ENCODE data around the gene SLC35B3. TPM values are rescaled to one million over a fixed set of nuclear protein-coding genes. Genes with fewer than 3 reads are reported as not detected.
"Not testable (repeated sequence)": the region's sequence is repeated elsewhere in the genome, so short reads cannot be mapped to it uniquely, and the experiment has no call there.

SLC35B3 gene
- 11.0 and 12.4 TPM in 2 replicates for total RNA-seq

DNA sequence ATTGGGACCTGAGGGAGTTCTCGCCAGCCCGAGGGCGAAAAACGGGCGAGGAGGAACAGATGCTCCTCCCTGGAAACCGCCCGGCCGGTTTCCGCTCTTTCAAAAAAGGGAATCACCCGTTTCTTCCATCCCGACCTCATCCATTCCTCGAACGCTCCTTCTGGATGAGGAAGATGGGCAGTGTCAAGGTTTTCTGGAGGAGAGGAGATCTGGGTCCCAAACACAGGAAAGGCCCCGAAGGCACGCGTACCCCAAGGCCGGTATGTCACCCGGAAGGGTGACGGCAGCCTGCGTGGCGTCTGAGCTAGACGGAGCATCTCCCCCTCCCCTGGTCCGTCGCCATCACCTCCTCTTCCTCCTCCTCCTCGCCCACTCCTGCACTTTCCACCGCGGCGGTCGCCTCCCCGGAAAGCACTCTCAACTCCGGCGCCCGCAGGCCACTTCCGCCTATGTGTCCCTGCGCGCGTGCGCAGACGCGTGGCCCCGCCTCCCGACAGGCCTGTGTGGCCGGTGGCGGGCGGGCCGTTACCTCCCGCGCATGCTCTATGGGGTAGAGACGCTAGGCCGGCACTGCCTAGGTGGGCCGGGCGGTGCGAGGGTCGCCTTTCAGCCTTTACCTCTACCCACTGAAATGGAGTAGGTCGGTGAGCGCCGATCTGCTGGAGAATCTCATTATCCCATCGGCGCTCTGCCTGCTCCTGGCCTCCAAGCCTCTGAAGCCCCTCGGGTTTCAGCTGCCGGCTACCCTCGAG is at the start of gene SLC35B3:
Gene SLC35B3 (minus strand): TSS at position 453 of the 752 bp plus-strand sequence.
- intact Hi-C loops (cut with micrococcal nuclease) = loop anchor here (1.0 to 5.0 kb wide), 6 partner anchors 333 to 1969 kb away; partner anchors contain the start of genes BLOC1S5, EEF1E1, SNRNP48 and TXNDC5

DNA sequence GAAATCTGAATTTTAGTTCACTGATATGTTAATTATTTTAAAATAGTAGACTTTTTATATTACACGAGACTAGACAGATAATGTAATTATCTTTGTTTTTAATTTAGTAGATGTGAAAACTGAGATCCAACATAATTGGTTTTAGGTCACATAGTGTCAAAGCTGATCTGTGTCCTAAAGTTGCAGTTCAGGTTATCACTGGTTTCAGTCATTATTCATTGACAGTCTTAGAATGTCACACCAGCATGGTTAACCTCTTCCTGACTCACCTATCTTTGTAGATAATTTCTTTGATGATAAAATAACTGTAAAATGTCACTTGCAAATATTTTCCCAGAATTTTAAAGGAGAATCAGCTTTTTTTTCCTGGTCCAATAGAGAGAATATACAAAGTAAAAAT is 48.3 kb upstream of the SLC35B3 start:
- intact Hi-C loops (cut with micrococcal nuclease) = no loop called here

DNA sequence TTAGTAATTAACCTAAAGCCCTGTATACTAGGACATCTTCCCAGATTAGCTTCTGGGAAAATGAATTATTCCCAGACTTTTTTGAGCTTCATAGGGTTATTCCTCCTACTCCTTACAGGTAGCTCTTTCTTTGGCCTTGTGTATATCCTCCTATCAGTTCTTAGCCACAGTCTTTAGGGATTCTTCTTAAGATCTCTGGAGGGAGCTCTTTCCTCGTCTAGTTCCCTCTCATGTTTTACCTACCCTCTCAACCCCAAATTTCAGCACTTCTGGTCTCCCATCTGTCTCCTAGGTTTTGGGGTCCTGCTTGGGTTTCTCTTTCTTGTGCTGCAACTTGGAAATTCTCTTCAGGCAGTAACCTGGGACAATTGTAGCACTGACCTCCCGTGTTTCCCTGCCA is 46.4 kb upstream of the SLC35B3 start:
- intact Hi-C loops (cut with micrococcal nuclease) = no loop called here

DNA sequence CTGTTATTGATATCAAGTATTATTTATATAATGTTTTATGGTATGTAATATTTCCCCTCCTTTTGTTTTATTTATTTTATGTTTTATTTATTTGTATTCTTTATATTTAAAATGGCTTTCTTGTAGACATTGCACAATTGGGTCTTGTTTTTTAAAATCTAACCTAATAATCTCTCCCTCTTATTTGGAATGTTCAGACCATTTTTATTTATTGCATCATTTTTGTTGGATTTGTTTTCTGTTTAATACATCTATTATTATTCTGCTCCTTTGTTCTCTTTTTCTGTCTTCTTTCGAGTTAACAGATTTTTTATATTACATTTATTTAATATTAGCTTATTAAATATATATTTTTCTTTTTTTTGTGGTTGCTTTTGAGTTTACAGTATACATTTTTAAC is 43.1 kb upstream of the SLC35B3 start:
- intact Hi-C loops (cut with micrococcal nuclease) = no loop called here

DNA sequence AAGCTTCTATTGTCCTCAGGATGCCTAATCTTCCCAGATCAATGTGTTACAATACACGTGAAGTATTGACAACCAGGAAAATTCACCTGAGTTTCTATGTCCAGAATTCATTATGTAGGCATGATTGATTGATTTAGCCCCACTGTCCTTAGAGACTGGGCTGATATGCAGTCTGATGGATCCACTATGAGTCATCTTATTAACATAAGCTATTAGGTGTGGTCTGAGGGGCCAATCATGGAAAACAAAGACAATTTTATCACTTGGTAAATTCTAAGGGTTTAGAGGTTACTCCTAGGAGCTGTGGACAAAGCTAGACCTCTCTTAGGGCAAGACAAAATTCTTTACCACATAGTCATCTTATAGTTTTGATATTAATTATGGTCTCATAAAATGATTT is 41.3 kb upstream of the SLC35B3 start:
- intact Hi-C loops (cut with micrococcal nuclease) = no loop called here

DNA sequence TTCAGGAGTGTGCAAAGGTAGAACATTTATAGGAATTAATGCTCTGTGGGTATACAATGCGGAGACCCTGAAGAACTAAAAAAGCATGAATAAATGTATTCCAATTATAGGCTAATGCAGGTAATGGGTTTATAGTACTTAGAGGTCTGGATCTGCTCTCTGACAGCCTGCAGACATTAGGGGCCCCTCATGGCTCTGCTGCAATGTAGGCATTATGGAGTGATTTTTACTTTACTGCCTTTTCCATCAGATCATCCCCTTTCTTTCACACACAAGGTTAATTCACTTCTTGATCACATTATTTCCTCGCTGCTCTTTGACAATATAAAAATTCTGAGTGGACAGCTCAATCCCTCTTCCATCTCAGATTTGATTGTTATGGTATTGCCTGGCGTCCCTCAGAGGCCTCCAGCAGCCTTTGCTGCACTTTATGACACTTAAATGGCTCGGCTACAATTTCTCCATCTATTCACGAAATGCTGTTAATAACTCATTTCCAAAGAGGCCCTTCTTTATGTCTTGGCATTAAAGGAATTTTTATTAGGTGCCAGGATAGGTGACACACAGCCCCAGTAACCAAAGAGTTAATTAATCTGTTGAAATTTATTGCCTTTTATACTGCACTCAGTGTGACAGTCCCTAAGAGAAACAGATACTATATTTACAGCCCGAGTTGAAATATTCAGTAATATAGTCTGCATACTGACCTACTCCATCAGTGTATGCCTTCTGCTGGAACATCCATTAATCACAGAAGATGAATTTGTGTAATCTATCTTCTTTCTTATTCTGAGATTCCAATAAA is 33.4 kb upstream of the SLC35B3 start:
- intact Hi-C loops (cut with micrococcal nuclease) = no loop called here

DNA sequence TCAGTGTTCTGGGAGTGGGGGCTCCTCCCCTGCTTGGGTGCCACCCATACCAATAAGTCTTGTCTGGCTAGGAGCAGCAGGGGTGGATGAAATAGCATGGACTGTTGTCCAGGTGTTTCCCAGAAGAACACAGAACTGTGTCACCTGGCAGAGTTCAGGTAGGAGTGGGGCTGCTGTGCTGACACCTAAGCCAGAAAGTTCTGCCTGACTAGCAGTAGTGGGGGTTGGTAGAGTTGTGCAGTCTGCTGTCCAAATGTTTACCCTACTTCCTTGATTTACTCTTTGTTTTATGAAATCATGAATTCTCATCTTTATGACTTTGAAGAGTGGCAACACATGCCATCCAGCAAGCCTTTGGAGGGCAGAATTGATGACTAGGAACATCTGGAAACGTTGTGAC is 27.3 kb upstream of the SLC35B3 start:
- intact Hi-C loops (cut with micrococcal nuclease) = no loop called here

DNA sequence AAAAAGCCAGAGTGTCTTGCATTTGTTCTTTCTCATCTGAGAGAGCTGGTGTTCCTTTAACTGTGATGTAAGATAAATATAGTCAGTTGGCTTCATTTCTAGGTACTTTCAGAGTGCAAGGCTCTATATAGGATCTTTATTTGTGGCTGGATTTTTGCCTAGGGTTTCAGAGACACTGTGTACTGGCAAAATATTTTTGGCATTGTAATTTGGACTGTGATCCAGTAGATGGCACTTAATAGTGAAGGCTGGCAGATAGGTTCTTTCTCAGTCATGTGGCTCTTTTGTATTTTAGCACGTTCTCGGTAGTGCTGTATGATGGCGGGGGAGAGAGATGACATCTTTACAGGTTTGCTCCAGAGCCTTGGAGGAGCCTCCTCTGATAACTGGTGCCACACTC is 26.8 kb upstream of the SLC35B3 start:
- intact Hi-C loops (cut with micrococcal nuclease) = no loop called here

DNA sequence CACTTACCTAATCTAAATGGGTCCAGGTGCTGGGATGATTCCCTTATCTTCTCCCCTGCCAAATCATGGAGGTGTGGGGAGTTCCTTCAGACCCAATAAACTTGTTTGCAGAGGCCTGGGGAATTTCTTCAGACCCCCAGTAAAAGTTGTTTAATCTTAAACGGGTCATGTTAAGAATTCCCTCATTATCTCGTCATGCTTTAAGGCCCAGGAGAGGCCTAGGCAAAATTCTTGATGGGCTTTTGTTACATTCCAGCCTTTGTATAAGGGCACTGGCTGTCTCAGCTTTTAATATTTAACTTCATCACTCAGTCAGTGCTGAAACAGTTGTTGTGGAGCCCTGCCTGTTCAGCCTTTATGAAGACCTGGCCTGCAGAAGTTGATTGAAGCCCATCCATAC is 11.0 kb upstream of the SLC35B3 start:
- intact Hi-C loops (cut with micrococcal nuclease) = no loop called here

DNA sequence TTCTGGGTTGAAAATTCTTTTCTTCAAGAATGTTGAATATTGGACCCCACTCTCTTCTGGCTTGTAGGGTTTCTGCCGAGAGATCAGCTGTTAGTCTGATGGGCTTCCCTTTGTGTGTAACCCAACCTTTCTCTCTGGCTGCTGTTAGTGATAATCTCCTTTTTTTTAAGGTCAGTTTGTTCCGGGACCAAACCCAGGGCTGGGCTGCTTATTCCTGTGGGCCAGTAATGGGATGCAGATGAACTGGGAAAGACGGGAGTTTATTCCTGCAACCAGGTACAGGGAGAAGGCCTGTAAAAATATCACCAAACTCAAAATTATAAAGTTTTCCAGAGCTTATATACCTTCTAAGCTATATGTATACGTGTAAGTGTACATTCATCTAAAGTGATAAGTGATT is 10.6 kb upstream of the SLC35B3 start:
- intact Hi-C loops (cut with micrococcal nuclease) = not testable (repeated sequence)

DNA sequence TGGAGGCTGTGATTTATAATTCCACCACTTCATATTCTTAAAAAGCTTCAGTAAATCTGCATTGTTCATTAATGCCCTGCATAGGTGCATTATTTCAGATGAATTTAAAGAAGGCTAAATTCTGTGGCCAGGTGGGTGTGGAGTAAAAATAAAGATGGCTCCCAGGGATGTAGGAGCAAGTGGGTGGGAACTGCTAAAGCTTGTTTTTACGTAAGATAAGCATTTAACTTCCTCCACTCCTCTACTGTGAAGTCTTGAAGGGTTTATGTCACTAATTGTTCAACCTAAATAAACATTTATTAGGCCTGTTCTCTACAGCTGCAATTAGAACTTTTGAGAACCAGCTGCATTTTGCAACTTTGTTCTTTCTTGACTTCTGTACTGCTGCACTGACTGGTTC is 6.8 kb upstream of the SLC35B3 start:
- intact Hi-C loops (cut with micrococcal nuclease) = no loop called here

DNA sequence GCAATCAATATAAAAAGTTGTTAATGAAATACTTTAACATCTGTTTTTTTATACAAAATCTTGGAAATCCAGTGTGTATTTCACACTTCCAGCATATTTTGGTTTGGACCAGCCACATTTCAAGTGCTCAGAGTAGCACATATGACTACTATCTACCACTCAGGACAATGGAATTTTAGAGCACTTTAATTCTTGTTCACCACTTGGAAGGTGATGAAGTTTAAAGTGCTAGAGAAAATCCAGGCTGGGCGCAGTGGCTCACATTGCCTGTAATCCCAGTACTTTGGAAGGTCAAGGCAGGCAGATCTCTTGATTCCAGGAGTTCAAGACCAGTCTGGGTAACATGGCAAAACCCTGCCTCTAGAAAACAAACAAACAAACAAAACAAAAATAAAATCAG is 6.1 kb upstream of the SLC35B3 start:
- intact Hi-C loops (cut with micrococcal nuclease) = no loop called here

DNA sequence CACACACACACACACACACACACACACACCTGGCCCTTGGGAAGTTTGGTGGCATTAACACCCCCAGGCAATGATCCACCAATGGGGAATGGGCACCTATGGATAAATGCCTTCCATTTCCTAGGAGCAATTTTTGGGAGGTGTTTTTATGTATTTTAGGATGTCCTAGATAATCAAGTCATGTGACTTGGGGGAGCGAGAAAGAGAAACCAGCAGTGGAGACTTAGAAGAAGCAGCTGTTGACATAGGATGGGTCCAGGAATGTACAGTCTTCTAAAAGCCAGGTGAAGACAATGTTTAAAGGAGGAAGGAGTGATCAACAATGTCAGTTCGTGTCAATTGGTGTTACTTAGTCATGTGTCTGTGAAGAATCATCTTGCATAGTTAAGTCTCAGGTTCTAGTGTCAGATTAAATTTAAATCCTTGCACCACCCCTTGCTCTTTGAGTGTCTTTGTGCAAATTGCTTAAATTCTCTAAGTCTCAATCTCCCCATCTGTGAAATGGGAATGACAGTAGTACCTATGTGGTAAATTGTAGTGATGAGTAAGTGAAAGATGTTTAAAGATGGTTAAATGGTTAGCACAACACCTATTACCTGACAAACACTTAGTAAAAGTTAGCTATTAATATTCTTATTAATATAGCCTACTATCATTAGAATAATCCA is 4.4 kb upstream of the SLC35B3 start:
- intact Hi-C loops (cut with micrococcal nuclease) = loop anchor here (5.0 kb wide), 3 partner anchors 527 to 1047 kb away; partner anchors contain the start of genes SNRNP48 and TXNDC5

DNA sequence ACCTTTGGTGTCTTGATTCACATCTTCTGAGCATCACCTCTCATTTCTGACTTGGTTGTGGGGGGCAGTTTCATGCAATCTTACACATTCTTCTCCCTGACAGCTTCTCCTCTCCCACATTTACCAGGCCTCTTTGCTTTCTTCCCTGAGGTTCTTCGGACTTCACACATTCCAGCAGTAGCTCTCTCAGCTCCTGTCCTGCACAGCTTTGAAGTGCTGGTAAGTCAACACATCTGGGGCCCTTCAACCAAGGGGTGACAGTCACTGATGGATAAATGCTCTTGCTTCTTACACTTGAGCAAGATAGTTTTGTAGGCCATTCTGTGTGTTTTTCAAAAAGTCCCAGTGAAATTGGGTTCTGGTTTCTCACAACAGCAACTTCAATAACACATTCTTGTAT is 2.5 kb upstream of the SLC35B3 start:
- intact Hi-C loops (cut with micrococcal nuclease) = loop anchor here (5.0 kb wide), 3 partner anchors 526 to 1046 kb away; partner anchors contain the start of genes SNRNP48 and TXNDC5

DNA sequence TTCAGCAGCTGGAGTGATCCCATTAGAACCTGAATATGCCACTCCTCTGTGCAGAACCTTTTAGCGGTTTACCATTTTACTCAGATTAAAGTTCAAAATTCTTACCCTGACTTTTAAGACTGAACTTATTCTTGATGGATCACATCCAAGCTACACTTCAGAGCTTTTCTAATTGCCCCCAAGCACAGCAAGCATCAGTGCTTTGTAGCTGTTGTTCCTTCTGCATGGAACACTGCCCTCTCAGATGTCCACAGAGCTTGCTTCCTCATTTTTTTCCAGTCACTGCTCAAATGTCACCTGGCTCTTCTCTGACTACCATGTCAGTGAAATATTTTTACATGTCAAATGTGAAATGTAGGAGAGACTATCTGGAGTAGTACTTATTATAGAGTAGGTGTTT is 1.6 kb upstream of the SLC35B3 start:
- intact Hi-C loops (cut with micrococcal nuclease) = loop anchor here (5.0 kb wide), 3 partner anchors 525 to 1045 kb away; partner anchors contain the start of genes SNRNP48 and TXNDC5

DNA sequence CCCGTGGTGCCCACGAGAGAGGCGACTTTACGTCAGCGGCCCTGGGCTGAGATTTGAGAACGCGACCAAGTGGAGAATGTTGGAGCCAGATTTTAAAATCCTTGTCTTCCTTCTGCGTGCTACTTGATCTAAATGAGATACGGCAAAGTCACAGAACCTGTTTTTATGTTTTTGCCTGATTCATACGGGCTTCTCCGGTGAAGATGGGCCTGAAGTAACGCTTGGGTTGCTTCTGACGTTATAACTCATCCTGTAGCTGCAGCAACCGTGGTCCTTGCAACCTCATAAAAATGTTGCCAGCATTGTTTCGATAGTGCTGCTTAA is 462 bp upstream of the SLC35B3 start:
- intact Hi-C loops (cut with micrococcal nuclease) = loop anchor here (1.0 to 5.0 kb wide), 6 partner anchors 334 to 1968 kb away; partner anchors contain the start of genes BLOC1S5, EEF1E1, SNRNP48 and TXNDC5

DNA sequence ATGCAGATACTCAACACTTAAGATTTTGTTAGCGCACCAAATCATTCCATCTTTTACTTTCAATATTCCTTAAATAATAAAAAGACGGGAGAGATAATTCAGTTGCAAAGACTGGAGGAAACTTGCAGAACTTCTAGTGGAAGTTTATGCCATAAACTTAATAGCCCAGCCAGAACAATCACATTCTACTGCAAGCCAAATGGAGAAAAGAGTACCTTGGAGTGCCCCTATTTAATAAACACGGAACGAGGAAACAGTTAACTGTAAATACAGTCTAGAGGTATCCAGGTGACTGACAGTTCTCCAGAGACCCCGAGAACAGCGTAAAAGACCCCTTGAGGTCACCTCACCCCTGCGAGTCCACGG is 635 bp downstream of the SLC35B3 start:
- intact Hi-C loops (cut with micrococcal nuclease) = loop anchor here (1.0 to 5.0 kb wide), 6 partner anchors 332 to 1970 kb away; partner anchors contain the start of genes BLOC1S5, EEF1E1, SNRNP48 and TXNDC5

DNA sequence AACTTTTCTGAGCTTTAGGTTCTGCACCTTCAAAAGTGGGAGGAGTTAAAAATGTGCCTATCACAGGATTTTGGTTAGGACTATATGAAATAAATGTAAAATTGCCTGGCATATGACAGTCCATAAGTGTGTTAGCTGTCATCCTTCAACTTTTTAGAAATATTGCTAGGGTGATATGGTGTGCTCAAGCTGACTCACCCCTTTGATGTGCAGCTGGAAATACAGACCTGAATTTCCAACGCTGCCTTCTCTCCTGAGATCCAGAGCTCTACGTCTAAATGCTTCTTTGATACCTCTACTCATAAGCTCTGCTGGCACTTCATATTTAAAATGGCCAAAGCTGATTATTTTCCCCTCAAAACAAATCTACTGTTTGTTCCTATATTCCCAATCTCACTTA is 2.7 kb downstream of the SLC35B3 start:
- intact Hi-C loops (cut with micrococcal nuclease) = no loop called here

DNA sequence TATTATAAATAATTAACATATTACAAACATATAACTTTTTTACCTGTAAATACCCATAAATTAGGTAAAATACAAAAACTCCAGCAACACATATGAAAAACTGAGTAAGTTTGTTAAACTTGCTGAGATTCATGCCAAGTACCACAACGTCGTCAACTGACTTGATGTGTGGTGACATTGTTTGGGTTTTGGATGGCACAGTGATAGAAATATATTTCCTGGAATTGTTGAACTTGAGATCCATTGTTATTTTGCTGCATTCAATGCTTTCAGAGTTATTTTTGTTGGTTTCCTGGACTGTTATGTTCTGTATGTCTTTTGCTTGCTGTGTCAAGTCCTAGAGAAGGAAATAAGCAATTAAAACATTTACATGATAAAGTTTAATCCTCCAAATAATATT is 5.5 kb downstream of the SLC35B3 start:
- intact Hi-C loops (cut with micrococcal nuclease) = no loop called here

DNA sequence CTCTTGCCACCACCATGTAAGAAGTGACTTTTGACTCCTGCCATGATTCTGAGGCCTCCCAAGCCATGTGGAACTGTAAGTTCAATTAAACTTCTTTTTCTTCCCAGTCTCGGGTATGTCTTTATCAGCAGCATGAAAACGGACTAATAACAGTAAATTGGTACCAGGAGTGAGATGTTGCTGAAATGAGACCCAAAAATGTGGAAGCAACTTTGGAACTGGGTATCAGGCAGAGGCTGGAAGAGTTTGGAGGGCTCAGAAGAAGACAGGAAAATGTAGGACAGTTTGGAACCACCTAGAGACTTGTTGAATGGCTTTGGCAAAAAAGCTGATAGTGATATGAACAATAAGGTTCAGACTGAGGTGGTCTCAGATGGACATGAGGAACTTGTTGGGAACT is 8.8 kb downstream of the SLC35B3 start:
- intact Hi-C loops (cut with micrococcal nuclease) = not testable (repeated sequence)

DNA sequence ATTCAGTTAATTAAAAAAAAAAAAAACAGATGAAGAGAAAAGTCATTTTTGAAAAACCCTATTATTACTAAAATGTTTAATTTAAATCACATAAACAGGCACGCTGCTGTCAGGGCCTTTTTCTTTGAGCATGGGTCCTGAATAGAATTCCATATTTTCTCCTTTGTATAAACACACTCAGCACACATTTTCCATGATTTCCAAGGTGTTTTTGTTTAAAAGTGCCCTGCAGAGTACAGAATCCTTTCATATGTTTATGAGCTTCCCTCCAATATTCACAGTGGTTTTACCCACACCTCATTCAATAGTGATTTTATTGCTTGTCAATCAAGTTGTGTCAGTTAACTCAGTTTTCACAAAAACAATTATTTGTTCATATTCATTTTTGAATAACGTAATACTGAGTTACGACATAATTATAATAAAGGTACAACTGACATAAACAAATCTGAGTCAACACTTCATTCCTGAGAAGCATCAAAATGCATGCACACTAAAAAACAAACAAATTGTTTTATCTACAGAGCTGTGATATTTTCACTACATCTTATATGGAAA is 15.2 kb downstream of the SLC35B3 start:
- intact Hi-C loops (cut with micrococcal nuclease) = no loop called here

All from T-helper 2 cell treated with Interferon-gamma antibody and Interleukin-4, amounts not matched to agents 100 ng/mL and 5 ng/mL, for 36 hours (primary cell).